Hepatocyte (in vitro differentiated cells): Measurements from ENCODE around the gene SHC1. TPM values are rescaled to one million over a fixed set of nuclear protein-coding genes. Genes with fewer than 3 reads are reported as not detected.
A peak's percentile ranks its signal among the peaks of the same experiment; 100 is the strongest.
"Not testable (repeated sequence)": the region's sequence is repeated elsewhere in the genome, so short reads cannot be mapped to it uniquely, and the experiment has no call there.

Experiments used
- DNase-seq: peaks from one replicate; pipeline ENCODE4 v3.0.0-alpha.2; 2016; ENCODE audit warnings: low spot score
- H2AFZ ChIP-seq: fragments of 200-600 bp; sonication (generic); 2 replicates; pipeline ENCODE4 v1.6.0; 2016; ENCODE audit warnings: antibody characterized with exemption, mild to moderate bottlenecking
- H3K27ac ChIP-seq: fragments of 200-600 bp; sonication (generic); 2 replicates; pipeline ENCODE4 v1.5.1; 2016; ENCODE audit warnings: mild to moderate bottlenecking
- H3K27me3 ChIP-seq: fragments of 200-600 bp; sonication (generic); 2 replicates; pipeline ENCODE4 v1.6.1; 2016
- H3K36me3 ChIP-seq: fragments of 200-600 bp; sonication (generic); replicated peaks from 2 replicates; pipeline ENCODE4 v1.5.1; 2016; ENCODE audit warnings: low read depth; ENCODE audit not compliant: insufficient read depth
- H3K4me1 ChIP-seq: fragments of 200-600 bp; sonication (generic); 2 replicates; pipeline ENCODE4 v1.5.1; 2016; ENCODE audit warnings: mild to moderate bottlenecking, moderate library complexity; ENCODE audit not compliant: insufficient read depth
- H3K4me2 ChIP-seq: fragments of 200-600 bp; sonication (generic); 2 replicates; pipeline ENCODE4 v1.6.0; 2016
- H3K4me3 ChIP-seq: fragments of 200-600 bp; sonication (generic); 2 replicates; pipeline ENCODE4 v1.5.1; 2016; ENCODE audit warnings: mild to moderate bottlenecking
- H3K79me2 ChIP-seq: fragments of 200-600 bp; sonication (generic); 2 replicates; pipeline ENCODE4 v1.6.0; 2017; ENCODE audit warnings: mild to moderate bottlenecking
- H3K9me2 ChIP-seq: fragments of 200-600 bp; sonication (generic); replicated peaks from 2 replicates; pipeline ENCODE4 v1.6.0; 2017; ENCODE audit warnings: mild to moderate bottlenecking; ENCODE audit not compliant: insufficient read depth
- H3K9me3 ChIP-seq: fragments of 200-600 bp; sonication (generic); 2 replicates; pipeline ENCODE4 v1.5.1; 2016; ENCODE audit warnings: low read depth, mild to moderate bottlenecking
- H4K20me1 ChIP-seq: fragments of 200-600 bp; sonication (generic); 2 replicates; pipeline ENCODE4 v1.6.0; 2016; ENCODE audit warnings: mild to moderate bottlenecking; ENCODE audit not compliant: insufficient read depth, poor library complexity, severe bottlenecking
- CTCF ChIP-seq: fragments of 200-600 bp; sonication (generic); IDR thresholded peaks from 2 replicates; pipeline ENCODE4 v1.5.1; 2016; ENCODE audit warnings: antibody characterized with exemption, mild to moderate bottlenecking; ENCODE audit not compliant: poor library complexity
- EZH2 ChIP-seq: fragments of 200-600 bp; sonication (generic); IDR thresholded peaks from 2 replicates; pipeline ENCODE4 v1.6.1; 2016; ENCODE audit warnings: antibody characterized with exemption, mild to moderate bottlenecking, borderline replicate concordance
- EZH2phosphoT487 ChIP-seq: fragments of 200-600 bp; sonication (generic); IDR thresholded peaks from one replicate; pipeline ENCODE4 v1.6.1; 2018; ENCODE audit warnings: antibody characterized with exemption, mild to moderate bottlenecking, low read depth, moderate library complexity; ENCODE audit not compliant: unreplicated experiment, severe bottlenecking
- WGBS: methylation state at CpG from one replicate; pipeline ENCODE4 v1.1.6; 2016; ENCODE audit warnings: low lambda C conversion rate; ENCODE audit errors: missing lambda C conversion rate; 5-methylcytosine and 5-hydroxymethylcytosine counted together
- polyA plus RNA-seq: library from polyadenylated mRNA; unstranded; fragments of >200 nt; fragmentation: Nextera tagmentation; extraction: Ambion mirVana; gene quantifications from 2 replicates; pipeline ENCODE4 v1.2.1, GENCODE V29; 2016
- total RNA-seq: library from RNA; depleted of rRNA; stranded (reverse); fragments of >200 nt; gene quantifications from 2 replicates; pipeline ENCODE4 v1.2.3, GENCODE V29; 2014

SHC1 gene
- total and polyA plus RNA-seq, 2 experiments from 2014 or later: 95.6 to 107 TPM

DNA sequence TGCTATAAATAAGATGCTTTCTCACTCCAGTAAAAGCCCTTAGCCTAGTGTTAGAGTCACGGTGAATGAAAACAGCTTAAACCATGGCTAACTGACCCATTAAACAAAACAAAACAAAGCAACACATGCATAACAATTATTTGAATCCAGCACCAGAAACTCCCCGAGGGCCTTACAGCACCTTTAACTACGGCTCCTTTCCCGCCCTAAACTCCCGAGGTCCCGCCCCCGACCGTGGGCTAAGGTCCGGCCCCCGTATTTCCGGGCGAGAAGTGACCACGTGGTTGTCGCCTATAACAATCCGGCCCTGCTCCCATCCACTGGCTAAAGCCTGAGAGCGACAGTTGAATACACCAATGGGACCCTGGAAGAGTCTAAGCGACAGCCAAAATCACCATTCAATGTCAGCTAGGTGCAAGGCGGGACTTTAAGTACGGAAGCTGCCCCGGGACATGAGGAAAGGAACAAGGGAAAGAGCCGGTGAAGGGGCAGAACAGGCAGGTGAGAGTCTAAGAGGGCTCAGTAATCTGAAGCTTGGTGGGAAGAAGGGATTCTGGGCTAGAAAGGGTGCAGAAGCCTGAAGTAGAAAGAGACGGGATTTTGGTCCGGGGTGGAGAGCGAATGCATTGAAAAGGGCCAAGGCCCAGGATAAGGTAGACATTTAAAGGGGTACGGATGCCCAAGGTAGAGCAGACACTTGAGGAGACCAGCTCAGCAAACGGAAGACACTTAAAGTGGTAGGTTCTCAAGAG lies 12.5 kb upstream of the SHC1 start, which contains the start of gene FLAD1:
FLAD1 (plus strand) TSS at position 448 of the 752 bp plus-strand sequence. CDS start 351 bp downstream, outside the sequence.
- H4K20me1 ChIP-seq: no peaks in the 10 kb centered on the region
- H2AFZ ChIP-seq: peak within 1 kb of the TSS; percentile 26
- no peaks in the 10 kb centered on the region for H3K36me3 ChIP-seq
- peak within 1 kb of the TSS; percentile 49 for H3K27ac ChIP-seq
- no peaks in the 10 kb centered on the region for H3K9me2 ChIP-seq
- H3K4me1 ChIP-seq: peaks cover 11% of the 10 kb centered on the region
- peaks cover 52% of the 10 kb centered on the region for H3K79me2 ChIP-seq
- DNase-seq: peak; percentile 99
- WGBS: under 1% methylated on average over 26 of the region's 26 CpGs
- no peaks in the 10 kb centered on the region for H3K27me3 ChIP-seq
- H3K9me3 ChIP-seq: no peaks in the 10 kb centered on the region
- H3K4me2 ChIP-seq: peak within 1 kb of the TSS; percentile 95
- H3K4me3 ChIP-seq: peak within 1 kb of the TSS; percentile 46
- no peak for TF ChIP-seq EZH2phosphoT487
- no peak for TF ChIP-seq CTCF
- TF ChIP-seq EZH2: no peak

DNA sequence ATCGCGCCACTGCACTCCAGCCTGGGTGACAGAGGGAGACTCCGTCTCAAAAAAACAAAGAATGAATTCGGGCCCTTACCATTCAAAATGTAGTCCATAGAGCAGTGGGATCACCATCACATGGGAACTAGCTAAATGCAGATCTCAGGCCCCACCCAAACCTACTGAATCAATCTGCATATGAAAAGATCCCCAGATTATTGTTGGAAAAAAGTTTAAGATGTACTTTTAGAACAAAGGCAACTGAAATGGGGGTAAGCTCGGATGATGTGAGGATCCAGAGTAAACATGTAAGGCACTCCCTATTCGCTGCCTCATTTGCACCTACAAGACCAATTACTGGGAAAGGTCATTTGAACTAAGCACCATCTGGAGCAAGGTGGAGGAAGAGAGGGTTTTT lies 11.8 kb upstream of the SHC1 start:
- Histone ChIP-seq H3K4me2 (peak overlapping the region; percentile 70), H3K9me3 (no peaks in the 10 kb centered on the region), H3K27me3 (no peaks in the 10 kb centered on the region), H4K20me1 (no peaks in the 10 kb centered on the region), H3K4me3 (peak overlapping the region; percentile 31), H3K79me2 (peaks cover 58% of the 10 kb centered on the region), H3K9me2 (no peaks in the 10 kb centered on the region), H3K27ac (no peak overlapping the region), H3K36me3 (no peaks in the 10 kb centered on the region), H3K4me1 (peaks cover 11% of the 10 kb centered on the region), H2AFZ (peak overlapping the region; percentile 26)
- no peak for DNase-seq
- no peak for TF ChIP-seq CTCF
- no peak for TF ChIP-seq EZH2
- TF ChIP-seq EZH2phosphoT487: no peak
- 78% methylated on average over 6 of the region's 6 CpGs for WGBS

DNA sequence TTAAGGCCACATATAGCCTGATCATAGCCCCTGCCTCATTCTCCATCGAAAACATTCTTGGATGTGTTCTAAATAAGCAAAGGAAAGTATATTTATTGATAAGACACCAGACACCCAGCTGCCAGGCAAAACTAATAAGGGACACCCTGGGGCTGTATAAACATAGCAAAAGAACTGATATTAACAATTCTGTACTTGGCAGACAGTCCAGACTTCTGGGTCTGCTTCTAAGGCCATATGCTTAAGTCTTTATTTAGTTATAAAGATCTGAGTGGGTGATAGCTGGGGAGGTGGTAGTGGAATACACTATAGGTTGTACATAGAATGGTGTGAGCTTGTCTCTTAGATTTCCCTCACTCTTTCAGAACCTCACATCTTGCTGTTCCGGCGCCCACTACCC lies 7.8 kb upstream of the SHC1 start:
- peaks cover 38% of the 10 kb centered on the region for H3K79me2 ChIP-seq
- H3K4me3 ChIP-seq: no peak overlapping the region
- no peaks in the 10 kb centered on the region for H3K9me2 ChIP-seq
- no peak for DNase-seq
- no peak for TF ChIP-seq EZH2phosphoT487
- no peak for TF ChIP-seq EZH2
- no peaks in the 10 kb centered on the region for H4K20me1 ChIP-seq
- H3K9me3 ChIP-seq: no peaks in the 10 kb centered on the region
- no peaks in the 10 kb centered on the region for H3K36me3 ChIP-seq
- no peak overlapping the region for H2AFZ ChIP-seq
- no peak overlapping the region for H3K27ac ChIP-seq
- H3K4me1 ChIP-seq: peaks cover 8% of the 10 kb centered on the region
- H3K27me3 ChIP-seq: no peaks in the 10 kb centered on the region
- no peak overlapping the region for H3K4me2 ChIP-seq
- WGBS: 97% methylated on average over 3 of the region's 3 CpGs

GRCh38 chr1:154977762-154978161 lies 7.2 kb upstream of the SHC1 start:
- not testable (repeated sequence) for H3K4me3 ChIP-seq, H3K36me3 ChIP-seq, H3K4me2 ChIP-seq, H3K9me2 ChIP-seq, H2AFZ ChIP-seq, H4K20me1 ChIP-seq, DNase-seq, H3K9me3 ChIP-seq, H3K27me3 ChIP-seq
- WGBS: 80% methylated on average over 3 of the region's 3 CpGs
- peaks cover 13% of the 10 kb centered on the region for H3K4me1 ChIP-seq
- peaks cover 38% of the 10 kb centered on the region for H3K79me2 ChIP-seq
- peak overlapping the region; percentile 92 for H3K27ac ChIP-seq
